LNCaP clone FGC (cell line): ENCODE results near the gene HSD17B14.

Source experiments
- DNase-seq: peaks from one replicate; pipeline ENCODE4 v3.0.0-alpha.2; 2011; ENCODE audit warnings: low read depth
- H3K4me3 ChIP-seq: 2 replicates; pipeline ENCODE4 v1.5.1; 2011; ENCODE audit warnings: mild to moderate bottlenecking, low read depth, low read length, control low read depth
- TF ChIP-seq, protein P1 (sequence below): IDR thresholded peaks from 2 replicates; pipeline ENCODE4 v1.5.1; 2012; ENCODE audit warnings: mild to moderate bottlenecking; ENCODE audit not compliant: control insufficient read depth, insufficient read depth; ENCODE audit errors: extremely low read depth

Gene HSD17B14

DNA sequence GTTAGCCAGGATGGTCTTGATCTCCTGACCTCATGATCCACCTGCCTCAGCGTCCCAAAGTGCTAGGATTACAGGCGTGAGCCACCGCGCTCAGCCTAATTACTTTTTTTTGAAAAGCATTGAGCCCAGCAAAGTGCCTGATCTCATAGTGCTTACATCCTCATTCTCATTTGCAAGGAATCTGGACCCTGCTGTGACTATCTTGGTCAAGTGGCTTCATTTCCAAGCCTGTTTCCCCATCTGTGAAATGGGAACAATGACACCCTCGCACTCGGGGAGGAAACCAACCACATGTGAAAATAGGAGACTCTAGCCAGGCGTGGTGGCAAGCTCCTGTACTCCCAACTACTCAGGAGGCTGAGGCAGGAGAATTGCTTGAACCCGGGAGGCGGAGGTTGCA is 33.8 kb upstream of the HSD17B14 start:
- TF ChIP-seq, protein P1, sequence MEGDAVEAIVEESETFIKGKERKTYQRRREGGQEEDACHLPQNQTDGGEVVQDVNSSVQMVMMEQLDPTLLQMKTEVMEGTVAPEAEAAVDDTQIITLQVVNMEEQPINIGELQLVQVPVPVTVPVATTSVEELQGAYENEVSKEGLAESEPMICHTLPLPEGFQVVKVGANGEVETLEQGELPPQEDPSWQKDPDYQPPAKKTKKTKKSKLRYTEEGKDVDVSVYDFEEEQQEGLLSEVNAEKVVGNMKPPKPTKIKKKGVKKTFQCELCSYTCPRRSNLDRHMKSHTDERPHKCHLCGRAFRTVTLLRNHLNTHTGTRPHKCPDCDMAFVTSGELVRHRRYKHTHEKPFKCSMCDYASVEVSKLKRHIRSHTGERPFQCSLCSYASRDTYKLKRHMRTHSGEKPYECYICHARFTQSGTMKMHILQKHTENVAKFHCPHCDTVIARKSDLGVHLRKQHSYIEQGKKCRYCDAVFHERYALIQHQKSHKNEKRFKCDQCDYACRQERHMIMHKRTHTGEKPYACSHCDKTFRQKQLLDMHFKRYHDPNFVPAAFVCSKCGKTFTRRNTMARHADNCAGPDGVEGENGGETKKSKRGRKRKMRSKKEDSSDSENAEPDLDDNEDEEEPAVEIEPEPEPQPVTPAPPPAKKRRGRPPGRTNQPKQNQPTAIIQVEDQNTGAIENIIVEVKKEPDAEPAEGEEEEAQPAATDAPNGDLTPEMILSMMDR: no peak
- no peak overlapping the region for H3K4me3 ChIP-seq
- no peak for DNase-seq

DNA sequence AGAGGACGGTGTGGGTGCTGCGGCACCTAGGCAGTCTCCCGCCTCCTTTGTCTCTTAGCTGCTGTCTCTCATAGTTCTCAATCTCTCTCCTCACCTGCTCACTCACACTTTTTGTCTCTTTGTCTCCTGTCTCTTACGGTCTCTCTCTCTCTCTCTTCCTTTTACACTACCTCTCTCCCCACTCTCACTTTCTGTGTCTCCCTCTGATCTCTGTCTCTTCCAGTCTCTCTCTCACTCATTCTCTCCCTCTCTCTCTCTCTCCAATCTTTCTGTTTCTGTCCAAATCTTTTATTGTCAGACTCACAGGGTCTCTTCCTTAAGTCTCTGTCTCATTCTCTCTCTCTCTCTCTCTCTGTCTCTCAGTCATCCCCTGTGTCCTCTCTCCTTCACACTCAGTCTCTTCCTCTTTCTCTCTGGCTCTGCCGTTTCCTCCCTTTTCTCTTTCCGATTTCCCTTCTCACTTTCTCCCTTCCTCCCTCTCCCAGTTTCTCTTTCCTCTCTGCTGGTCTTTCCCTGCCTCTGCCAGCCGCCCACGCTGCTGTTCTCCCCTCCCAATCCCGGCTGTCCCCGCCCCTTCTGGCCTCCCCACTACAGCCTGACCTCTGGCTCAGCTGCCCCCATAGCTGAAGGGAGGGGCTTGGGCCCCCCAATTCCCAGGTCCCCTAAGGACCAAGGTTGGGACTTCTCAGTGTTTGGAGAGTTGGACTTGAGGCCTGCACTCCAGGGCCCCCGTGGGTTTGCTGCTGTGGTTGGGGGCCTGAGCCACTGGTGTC is 32.0 kb upstream of the HSD17B14 start, which contains the start of gene PLEKHA4:
TSS of gene PLEKHA4 (minus strand) at position 504 of the 773 bp plus-strand sequence. CDS start 997 bp downstream, outside the sequence.
- TF ChIP-seq, protein P1: no peak
- DNase-seq: no peak
- no peak within 1 kb of the TSS for H3K4me3 ChIP-seq

DNA sequence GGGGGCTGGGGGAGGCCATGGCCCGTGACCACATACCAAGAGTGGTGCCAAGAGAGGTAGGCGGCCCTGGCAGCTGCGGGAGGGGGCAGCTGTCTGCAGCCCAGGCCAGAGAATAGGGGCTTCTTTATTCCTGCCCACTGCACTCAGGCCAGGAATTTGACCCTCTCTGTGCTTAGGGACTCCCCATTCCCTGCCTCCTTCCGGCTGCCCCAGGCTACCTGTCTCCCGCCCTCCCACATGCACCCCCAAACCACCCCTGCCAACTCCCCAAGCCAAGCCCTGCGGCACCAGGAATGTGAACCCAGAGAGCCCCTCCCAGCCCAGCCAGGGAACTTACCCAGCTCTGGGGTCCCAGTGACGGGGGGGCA is 31.4 kb upstream of the HSD17B14 start:
- H3K4me3 ChIP-seq: no peak overlapping the region
- no peak for DNase-seq
- TF ChIP-seq, protein P1: no peak

DNA sequence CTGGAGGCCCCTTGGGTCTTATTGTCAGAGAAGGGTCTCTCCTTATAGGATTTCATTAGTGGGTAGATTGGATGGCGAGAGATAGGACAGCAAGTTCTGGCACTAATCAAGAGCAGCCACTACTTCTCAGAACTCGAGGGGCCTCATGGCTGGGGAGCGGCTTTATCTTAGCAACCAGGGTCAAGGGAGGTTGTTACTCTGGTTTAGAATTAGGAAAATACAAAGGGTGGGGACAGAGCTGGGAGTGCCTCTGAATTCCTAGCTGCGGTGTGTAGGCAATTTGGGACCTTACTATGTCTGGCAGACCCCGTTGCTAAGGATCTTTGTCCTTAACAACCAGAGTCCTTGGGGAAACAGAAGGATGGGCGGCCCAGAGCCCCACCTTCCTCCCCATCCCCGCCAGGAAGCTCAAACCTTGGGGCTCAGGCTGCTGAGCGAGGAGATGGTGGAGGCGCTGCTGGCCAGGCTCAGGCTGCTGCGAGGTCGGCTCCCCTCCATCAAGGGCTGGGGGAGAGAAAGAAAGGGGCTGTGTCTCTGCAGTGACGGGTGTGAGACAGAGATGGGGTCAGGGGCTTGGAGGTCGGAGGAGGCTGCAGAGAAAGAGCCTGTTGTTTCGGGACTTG is 30.9 kb upstream of the HSD17B14 start:
- no peak for DNase-seq
- H3K4me3 ChIP-seq: no peak overlapping the region
- TF ChIP-seq, protein P1: no peak

DNA sequence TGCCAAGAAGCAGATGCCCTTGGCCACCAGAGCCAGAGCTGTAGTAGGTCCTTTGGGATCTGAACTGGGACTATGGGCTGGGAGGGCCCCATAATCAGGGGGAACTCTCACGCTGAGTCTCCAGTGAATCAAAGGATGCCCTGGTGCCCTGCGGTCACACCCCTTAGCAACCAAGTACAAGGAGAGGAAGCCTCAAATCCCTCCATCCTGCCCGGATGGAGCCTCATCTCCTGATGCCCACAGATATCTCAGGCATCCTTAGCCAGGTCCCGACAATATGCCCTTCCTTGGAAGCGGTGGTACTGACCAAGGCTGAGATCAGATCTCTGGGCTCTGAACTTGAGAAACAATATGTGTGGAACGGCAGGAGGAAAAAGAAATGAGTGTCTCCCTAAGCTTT is 30.4 kb upstream of the HSD17B14 start:
- no peak overlapping the region for H3K4me3 ChIP-seq
- no peak for DNase-seq
- TF ChIP-seq, protein P1: no peak

DNA sequence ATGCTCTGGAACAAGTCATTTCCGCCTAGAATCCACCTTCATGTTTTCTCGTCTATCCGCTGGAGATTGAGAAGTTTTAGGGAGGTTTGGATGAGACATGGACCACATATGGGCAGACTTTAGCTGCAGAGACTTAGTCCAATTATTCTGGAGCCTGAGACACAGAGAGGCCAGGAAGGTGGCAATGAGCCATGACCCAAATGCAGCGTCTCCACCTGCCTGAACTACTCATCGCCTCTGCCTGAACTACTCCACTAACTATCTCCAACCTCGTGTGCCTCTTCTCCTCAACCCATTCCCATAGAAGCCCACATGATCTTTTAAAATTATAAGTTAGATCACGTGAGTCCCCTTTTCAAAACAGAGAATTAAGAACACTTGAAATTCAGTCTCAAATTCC is 26.5 kb upstream of the HSD17B14 start:
- TF ChIP-seq, protein P1: no peak
- no peak overlapping the region for H3K4me3 ChIP-seq
- no peak for DNase-seq
